Activated CD8-positive, alpha-beta memory T cell treated with anti-CD3 and anti-CD28 coated beads, Interleukin-2, amount 50 U/mL, for 4 hours (primary cell): ENCODE results near the gene TMEM135.
"Not testable (repeated sequence)": the region's sequence is repeated elsewhere in the genome, so short reads cannot be mapped to it uniquely, and the experiment has no call there.

ENCODE experiments used
- DNase-seq: peaks from one replicate; pipeline ENCODE4 v3.0.0-alpha.2; 2020

Gene TMEM135

DNA sequence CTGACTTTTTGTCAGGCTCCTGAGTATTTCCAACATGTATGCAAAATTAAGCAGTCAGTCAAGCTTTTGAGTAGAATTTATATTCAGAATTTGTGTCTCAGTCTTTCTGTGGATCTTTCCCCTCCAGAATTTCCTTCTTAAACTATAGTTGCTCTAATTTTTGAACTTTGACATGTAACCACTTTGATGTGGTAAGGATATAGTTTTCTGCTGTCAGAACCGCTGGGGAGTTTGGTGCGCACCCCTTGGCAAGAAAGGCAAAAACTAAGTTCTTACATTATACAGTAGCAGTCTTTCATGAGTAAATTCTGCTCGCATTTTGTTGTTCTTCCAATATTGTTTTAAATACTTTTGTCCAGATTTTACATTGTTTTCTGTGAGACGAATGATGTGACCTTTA lies 105.9 kb downstream of the TMEM135 start:
- no peak for DNase-seq

DNA sequence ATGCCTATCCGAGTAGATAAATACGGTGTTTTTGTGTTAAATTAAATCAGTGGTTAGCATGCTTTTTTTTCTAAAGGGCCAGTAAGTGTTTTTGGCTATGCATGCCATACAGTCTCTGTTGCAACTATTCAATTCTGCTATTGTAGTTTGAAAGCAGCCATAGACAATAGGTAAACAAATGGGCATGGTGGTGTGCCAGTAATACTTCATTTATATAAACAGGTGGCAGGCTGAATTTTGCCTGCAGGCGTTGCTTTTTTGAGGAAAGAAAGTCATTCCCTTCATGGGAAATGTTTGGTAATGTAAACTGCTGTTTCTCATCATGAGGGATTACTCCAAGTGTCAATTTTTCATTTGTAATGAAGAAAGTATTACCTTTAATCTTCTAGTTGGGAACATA lies 106.5 kb downstream of the TMEM135 start:
- DNase-seq: no peak

DNA sequence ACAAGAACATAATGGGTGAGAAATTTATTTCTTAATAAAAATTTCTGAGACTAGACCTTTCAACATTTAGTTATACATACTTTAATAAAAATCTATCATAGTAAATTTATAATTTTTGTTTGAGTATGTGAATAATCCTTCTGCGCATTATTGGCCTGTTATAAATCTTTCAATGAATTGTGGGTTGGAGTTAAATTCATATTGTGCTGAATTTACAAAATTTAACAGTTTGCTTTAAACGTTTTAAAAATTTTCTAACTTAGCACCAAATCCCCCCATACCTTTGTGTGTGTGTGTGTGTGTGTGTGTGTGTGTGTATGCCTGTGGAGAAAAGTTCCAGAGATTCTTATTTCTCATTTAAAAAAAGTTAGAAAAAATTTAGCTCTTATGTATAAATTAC lies 111.0 kb downstream of the TMEM135 start:
- no peak for DNase-seq

DNA sequence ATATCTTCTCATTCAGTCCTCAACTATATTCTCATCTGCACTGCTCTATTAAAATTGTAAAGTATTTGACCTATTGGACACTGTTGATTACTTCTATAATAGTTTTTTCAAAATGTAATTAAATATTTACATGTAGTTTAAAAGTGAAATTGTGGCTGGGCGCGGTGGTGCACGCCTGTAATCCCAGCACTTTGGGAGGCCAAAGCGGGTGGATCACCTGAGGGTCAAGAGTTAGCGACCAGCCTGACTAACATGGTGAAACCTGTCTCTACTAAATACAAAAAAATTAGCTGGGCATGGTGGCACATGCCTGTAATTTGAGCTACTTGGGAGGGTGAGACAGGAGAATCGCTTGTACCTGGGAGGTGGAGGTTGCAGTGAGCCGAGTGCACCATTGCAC lies 112.0 kb downstream of the TMEM135 start:
- not testable (repeated sequence) for DNase-seq

DNA sequence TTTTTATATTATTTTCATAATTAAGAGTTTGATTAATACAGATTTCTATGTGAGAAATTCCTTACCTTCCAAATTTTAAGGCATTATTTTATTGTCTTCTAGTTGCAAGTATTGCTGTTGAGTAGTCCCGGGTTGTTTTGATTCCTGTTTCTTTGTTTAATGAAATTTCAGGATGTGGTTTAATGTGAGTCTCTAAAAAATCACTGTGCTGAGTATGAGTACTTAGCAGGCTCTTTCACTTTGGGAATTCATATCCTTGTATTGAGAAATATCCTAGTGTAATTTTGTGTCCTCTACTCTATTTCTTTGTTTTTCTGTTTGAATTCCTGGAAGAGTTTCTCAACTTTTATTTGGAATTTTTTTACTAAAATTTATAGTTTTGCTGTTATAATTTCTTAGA lies 113.2 kb downstream of the TMEM135 start:
- no peak for DNase-seq

DNA sequence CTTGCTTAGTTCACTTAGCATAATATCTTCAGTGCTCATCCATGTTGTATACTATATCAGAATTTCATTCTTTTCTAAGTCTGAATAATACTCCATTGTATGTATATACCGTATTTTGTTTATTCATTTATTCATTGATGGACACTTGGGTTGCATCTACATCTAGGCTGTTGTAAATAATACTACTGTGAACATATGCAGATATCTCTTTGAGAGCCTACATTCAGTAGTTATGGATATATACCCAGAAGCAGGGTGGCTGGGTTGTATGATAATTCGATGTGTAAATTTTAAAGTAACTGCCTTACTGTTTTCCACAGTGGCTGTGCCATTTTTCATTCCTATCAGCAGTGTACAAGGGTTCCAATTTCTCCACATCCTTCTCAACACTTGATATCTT lies 116.5 kb downstream of the TMEM135 start:
- DNase-seq: no peak

DNA sequence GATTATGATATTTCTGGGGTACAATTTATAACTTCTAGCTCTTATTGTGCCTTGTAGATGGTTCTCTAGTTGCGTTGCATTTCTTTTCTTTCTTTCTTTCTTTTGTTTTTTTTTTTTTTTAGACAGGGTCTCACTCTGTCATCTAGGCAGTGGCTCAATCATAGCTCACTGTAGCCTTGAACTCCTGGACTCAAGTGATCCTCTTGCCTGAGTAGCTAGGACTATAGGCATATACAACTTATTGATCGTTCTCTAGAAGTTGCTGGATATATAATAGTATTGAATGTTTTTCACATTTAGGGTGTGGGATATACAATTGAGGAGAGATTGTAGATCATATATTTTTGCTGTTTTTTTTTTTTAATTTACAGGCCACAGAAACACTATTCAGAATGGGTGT lies 119.2 kb downstream of the TMEM135 start:
- no peak for DNase-seq

DNA sequence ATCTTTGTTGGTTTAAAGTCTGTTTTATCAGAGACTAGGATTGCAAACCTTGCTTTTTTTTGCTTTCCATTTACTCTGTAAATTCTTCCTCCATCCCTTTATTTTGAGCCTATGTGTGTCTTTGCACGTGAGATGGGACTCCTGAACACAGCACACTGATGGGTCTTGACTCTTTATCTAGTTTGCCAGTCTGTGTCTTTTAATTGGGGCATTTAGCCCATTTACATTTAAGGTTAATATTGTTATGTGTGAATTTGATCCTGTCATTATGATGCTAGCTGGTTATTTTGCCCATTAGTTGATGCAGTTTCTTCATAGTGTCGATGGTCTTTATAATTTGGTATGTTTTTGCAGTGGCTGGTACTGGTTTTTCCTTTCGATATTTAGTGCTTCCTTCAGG lies 131.3 kb downstream of the TMEM135 start:
- not testable (repeated sequence) for DNase-seq

DNA sequence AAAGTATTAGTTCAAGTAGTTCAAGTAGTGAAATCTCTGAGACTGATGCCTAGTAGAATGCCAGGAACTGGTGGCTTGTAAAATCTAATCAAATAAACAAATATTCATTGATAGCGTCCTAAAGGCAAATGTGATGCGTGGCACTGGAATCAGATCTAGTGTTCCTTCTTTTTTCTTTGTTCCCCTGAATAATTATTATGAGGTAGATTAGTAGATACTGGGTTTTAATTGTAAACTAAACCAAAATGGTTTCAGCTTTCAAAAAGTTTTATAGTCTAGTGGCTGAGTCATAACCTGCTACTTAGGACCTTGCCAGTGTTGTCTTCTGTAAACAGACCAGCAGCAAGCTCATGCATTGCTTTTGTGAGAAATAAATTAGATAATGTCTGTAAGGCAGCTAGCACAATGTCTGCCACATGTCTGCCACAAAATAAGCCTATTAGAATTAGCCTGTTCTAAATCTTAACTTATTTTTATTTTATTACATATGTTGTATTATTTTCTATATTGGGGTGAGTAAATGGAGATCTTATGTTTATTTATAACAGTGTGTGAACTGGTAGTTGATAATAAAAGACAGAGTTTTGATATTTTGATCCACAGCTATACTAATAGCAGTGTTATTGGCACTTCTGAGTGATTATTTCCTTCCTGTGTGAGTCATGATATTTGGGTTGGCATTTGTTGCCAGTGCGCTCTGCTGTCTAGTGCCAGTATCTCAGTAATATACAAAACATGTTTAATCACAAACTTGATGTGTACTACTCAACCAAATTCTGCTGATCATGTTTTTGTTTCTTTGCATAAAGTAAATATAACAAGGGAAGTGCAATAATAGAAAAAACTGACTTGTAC lies 135.7 kb downstream of the TMEM135 start:
- no peak for DNase-seq

DNA sequence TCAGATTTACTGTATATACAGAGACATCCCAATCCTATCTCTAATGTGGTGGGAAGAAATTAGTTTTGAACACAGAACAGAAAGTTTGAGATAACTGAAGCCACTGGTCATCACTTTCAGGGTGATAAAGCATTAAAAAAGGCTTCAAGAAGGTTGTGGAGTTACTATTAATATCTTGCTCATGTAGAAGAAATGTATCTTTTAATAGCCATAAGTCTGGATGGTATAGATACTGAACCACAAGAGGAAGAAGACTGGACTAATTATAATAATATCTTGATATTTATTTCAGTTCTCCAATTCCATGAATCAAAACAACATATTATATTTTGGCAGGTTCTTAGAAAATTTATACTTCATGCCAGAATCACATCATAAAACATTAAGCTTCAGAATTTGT lies 137.1 kb downstream of the TMEM135 start:
- DNase-seq: no peak

DNA sequence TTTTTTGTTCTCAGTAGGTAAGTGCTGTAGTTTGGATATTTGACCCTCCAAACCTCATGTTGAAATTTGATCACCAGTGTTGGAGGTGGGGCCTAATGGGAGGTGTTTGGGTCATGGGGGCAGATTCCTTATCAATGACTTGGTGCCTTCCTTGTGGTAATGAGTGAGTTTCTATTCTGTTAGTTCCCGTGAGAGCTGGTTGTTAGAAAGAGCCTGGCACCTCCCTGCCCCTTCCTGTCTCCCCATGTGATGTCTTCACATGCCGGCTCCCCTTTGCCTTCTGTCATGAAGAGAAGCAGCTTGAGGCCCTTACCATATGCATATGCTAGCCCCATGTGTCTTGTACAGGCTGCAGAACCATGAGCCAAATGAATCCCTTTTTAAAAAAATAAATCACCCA lies 138.3 kb downstream of the TMEM135 start:
- no peak for DNase-seq

DNA sequence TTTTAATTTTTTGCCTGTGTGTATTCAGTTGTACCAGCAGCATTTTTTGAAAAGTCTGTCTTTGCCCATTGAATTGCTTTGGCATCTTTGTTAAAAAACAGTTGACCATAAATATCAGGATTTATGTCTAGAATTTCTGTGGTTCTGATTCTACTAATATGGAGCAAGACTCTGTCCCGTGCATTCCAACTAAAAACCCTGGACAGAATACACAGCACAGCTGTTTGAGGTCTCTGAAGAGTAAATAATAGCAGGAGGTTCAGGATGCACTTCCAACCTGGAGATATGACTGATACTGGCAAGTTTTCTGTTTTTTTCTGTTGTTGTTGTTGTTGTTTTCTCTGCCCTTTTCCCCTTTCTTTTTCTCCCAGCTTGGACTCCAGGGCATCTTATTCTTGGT lies 141.9 kb downstream of the TMEM135 start:
- DNase-seq: no peak

DNA sequence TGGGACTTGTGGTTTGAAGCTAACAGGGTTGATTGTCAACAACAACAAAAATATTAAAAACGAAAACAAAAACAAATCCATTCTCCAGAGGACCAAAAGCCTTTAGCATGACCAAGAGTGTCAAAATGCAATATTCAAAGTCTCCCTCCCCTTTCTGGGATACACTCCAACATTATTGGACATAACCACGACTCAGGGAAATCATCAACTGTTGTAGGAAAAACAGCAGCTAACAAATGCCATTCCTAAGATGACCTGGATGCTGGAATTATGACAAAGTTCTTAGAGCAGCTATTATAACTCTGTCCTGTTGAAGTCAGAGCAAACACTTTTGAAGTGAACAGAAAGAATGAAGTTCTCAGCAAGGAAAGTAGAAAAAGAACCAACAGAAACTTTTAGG lies 143.0 kb downstream of the TMEM135 start:
- no peak for DNase-seq

DNA sequence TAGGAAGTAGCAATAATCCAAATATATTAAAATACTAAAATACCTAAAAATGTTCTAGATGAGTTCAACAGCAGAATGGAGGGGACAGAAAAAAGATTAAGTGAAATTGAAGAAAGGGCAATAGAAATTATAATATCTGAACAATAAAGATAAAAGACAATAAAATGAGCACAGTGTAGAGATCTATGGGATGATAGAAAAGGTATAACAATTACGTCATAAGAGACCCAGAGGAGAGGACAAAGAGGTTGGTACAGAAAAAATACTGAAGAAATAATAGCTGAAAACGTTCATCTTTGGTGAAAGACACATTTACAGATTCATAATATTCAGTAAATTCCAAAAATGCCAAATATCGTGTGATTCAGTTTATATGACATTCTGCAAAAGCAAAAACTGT lies 143.4 kb downstream of the TMEM135 start:
- DNase-seq: no peak

DNA sequence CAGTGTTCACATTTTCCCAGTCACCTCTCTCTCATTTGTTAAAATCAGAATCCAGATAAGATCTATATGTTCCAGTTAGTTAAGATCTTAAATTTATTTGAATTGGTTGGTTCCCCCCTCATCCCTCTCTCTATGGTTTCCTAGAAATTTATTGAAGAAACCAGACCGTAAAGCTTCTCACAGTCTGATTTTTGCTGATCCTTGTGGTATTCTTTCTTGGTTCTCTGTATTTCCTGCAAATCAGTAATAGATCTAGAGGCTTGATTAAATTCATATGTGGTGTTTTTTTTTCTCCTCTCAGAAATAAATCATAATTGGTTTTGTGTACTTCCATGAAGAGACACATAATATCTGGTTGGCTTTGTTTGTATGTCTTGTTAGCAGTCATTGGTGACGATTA lies 147.5 kb downstream of the TMEM135 start:
- no peak for DNase-seq

DNA sequence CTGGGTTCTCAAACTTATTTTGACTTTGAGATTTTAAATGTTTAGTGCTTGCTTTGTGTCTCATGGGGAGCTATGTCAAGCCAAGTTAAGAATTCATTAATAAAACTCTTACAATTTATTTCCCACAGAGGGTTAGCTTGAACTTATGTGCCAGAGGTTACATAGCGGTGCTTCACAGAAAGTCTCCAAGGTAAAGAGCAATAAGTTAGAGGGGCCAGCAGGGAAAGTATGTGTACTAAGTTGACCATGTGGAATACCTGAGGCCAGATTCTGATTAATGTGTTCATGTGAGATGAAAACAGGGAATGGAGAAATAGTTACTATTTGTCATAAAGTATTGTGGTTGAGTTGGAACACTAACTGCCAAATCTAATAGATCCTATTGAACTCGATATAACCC lies 149.3 kb downstream of the TMEM135 start:
- no peak for DNase-seq

DNA sequence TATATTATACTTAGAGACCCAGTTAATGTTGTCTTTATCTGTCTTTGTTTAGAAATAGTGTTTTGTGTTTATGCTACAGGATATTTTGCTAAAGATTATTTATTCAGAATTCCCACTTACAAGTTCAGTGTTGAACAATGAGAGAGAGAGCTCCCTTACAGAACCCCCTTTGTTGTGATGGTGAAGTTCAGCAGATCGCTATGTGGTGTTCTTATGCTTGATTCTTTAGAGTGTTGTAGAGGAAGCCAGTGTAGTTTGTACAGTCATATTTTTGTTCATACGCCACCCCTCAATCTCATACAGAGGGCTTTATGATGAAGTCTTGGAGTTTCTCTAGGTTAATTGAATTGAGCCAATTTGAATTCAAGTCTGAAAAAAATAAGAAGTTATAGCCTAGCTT lies 150.2 kb downstream of the TMEM135 start:
- DNase-seq: no peak

DNA sequence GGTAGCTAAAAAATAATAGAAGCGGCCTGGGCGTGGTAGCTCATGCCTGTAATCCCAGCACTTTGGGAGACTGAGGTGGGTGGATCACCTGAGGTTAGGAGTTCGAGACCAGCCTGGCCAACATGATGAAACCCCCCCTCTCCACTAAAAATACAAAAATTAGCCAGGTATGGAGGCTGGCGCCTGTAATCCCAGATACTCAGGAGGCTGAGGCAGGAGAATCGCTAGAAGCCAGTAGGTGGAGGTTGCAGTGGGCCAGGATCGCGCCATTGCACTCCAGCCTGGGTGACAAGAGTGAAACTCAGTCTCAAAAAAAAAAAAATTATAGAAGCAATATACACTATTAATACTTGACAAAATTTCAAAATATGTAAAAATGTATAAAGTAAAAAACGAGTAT lies 150.7 kb downstream of the TMEM135 start:
- DNase-seq: not testable (repeated sequence)

DNA sequence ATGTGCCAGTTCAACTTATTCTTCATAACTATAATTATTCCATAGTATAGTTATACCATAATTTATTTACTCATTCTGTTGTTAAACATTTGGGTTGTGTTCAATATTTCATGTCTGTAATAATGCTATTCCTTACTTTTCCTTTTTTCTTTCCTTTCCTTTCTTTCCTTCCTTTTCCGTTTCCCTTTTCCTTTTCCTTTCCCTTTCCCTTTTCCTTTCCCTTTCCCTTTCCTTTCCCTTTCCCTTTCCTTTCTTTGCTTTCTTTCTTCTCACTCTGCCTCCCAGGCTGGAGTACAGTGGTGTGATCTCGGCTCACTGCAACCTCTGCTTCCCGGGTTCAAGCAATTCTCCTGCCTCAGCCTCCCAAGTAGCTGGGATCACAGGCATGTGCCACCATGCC lies 151.2 kb downstream of the TMEM135 start:
- DNase-seq: not testable (repeated sequence)

DNA sequence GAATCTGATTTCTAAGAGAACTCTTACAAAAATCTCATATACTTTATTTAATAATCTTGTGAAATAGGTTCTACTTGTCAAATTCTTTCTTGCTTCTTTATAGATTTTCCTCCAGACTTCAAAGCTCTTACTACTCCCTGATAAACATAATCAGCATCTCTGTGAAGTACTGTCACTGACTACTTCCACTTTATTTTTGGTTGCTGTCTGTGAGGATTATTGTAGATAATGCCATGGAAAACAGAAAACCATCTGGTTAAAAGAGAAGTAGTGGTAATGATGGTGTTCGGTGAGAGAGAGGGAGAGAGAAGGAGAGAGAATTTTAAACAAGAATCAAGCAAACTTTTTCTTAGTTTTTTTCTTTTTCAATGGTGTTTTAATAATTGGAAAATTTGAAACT lies 152.3 kb downstream of the TMEM135 start:
- no peak for DNase-seq

DNA sequence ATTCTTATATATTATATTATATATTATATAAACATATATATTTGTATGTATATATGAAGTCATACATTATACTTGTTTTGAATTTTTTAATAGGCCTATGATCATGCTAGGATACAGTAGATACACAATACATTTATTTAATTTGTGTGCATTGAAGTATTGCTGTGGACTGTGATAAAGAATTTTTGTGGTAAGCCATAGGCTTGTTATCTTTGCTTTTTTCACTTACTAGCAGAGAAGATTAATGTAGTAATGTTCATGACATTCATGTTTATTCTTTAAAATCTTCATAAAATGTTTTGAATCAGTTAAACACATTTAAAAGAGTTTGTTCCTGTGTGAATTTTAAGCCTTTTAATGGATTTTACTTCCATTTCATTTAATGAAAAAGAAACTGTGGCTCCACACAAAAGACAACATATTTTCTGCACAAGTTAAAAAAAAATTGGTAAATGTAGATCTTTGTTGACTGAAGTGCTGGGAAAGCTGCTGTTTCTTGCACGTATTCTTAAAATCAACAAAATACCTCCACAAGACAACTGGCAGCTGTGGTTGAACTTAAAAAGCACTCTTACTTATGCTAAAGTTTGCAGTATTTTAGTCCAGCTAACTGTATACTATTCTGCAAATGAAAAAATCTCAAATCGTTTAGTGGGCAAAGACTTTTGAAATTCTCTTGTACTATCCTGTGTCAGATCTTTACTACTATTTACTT lies 156.2 kb downstream of the TMEM135 start:
- no peak for DNase-seq

DNA sequence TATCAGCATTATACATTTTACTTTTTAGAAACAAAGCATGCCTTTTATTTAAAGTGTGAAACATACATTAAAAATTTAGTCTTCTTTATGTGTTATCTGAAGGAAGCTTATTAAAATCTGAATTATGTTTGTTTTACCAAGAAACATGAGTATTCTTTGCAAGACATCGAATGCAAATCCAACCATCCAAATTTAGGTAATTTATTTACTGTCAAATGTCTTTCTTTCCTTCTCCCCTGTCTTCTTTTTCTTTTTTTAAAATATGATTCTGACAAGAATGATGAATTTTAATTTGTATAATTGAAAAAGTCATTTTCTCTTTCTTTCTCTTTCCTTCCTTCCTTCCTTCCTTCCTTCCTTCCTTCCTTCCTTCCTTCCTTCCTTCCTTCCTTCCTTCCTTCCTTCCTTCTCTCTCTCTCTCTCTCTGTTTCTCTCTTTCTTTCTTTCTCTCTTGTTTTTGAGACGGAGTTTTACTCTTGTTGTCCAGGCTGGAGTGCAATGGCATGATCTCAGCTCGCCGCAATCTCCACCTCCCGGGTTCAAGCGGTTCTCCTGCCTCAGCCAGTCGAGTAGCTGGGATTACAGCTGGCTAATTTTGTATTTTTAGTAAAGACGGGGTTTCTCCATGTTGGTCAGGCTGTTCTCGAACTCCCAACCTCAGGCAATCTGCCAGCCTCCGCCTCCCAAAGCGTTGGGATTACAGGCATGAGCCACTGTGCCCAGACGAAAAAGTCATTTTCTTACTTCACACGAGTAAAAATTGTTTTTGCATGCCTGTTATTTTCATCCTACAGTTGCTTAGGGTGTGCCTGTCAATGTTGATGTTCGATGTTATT lies 157.5 kb downstream of the TMEM135 start:
- no peak for DNase-seq

DNA sequence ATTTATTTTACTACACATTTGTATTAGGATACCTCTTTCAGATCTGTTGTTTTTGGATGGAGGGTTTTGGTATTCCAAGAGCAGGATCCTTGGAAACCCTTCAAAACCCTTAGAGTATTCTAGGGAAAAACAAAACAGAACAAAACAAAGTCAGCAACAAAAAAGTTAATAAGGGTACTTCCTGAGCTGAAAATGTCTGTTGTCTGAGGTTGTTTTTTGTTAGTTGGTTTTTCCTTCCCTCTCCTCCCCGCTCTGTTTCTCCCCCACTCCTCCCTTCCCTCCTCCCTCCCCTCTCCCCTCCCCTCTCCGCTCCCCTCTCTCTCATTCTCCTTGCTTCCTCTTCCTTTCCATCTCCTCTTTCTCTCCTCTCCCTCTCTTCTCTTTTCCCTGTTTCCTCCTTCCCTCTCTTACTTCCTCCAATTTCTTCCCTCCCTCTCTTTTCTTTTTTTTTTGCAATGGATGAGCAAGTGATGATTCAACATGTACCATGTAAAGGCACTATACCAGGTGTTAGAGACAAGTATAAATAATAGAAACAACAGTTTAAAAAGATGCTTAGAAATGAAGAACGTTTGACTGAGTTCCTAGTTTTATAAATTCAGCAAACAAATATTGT lies 160.6 kb downstream of the TMEM135 start:
- no peak for DNase-seq
